Ascending aorta (tissue), 2 donors: ENCODE measurements around the gene IL20. TPM values are rescaled to one million over a fixed set of nuclear protein-coding genes. Genes with fewer than 3 reads are reported as not detected.

Experiments
- DNase-seq, 2 donors: peaks; one replicate each; pipeline ENCODE4 v3.0.0-alpha.2; 2019; ENCODE audit warnings: low spot score in 2 of 2
- H3K27ac ChIP-seq, 2 donors: fragments of 200-600 bp; sonication (generic); one replicate each; pipeline ENCODE4 v1.5.1; 2016 to 2017; ENCODE audit warnings: mild to moderate bottlenecking in 1 of 2
- H3K27me3 ChIP-seq: fragments of 200-600 bp; sonication (generic); one replicate; pipeline ENCODE4 v1.5.1; 2017
- H3K36me3 ChIP-seq, 2 donors: fragments of 200-600 bp; sonication (generic); one replicate each; pipeline ENCODE4 v1.5.1; 2016
- H3K4me1 ChIP-seq, 2 donors: fragments of 200-600 bp; sonication (generic); one replicate each; pipeline ENCODE4 v1.5.1; 2016 to 2017; ENCODE audit warnings: mild to moderate bottlenecking in 1 of 2
- H3K4me3 ChIP-seq, 2 donors: fragments of 200-600 bp; sonication (generic); one replicate each; pipeline ENCODE4 v1.5.1; 2016 to 2017; ENCODE audit warnings: mild to moderate bottlenecking in 1 of 2
- H3K9me3 ChIP-seq, 2 donors: fragments of 200-600 bp; sonication (generic); one replicate each; pipeline ENCODE4 v1.5.1; 2016
- intact Hi-C: fragments of 100-400 bp; cut with DNase I; formaldehyde crosslinking; loops from one replicate; pipeline ENCODE4 v1.15.1; 2023
- total RNA-seq: library from RNA; depleted of rRNA; stranded (reverse); fragments of >200 nt; gene quantifications from one replicate; pipeline ENCODE4 v1.1.0, GENCODE V29; 2016
- TF ChIP-seq, protein P1 (sequence below), 3 experiments: fragments of 200-600 bp in 2 of 3; fragments of 450-650 bp in 1 of 3; sonication (generic) in 2 of 3; IDR thresholded peaks; one replicate each; pipeline ENCODE4 v1.5.1; 2016 to 2019; ENCODE audit warnings: antibody characterized with exemption in 3 of 3, mild to moderate bottlenecking in 1 of 3, moderate library complexity in 1 of 3

The IL20 gene
- total RNA-seq, 1 donor from 2014 or later = not detected

DNA sequence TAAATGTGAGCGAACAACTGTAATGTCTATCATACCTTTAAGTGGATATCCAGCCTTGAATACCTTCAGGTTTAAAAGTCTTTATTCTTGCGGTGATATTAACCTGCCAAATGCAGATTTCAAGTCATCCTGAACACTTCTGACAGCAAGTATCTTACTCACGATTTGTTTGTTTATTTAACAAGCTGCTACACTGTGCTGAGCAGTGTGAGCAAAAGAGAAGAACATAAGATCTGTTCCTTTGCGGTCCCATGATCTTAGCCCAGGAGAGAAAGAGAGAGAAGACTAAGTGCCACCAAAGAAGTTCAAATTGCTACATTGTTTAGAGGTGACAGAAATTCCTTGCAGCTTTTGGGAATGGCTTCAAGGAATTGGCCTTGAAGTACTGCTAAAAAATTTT lies 22.3 kb downstream of the IL20 start:
- H3K4me1 ChIP-seq = no peaks in the 10 kb centered on the region
- TF ChIP-seq, protein P1, sequence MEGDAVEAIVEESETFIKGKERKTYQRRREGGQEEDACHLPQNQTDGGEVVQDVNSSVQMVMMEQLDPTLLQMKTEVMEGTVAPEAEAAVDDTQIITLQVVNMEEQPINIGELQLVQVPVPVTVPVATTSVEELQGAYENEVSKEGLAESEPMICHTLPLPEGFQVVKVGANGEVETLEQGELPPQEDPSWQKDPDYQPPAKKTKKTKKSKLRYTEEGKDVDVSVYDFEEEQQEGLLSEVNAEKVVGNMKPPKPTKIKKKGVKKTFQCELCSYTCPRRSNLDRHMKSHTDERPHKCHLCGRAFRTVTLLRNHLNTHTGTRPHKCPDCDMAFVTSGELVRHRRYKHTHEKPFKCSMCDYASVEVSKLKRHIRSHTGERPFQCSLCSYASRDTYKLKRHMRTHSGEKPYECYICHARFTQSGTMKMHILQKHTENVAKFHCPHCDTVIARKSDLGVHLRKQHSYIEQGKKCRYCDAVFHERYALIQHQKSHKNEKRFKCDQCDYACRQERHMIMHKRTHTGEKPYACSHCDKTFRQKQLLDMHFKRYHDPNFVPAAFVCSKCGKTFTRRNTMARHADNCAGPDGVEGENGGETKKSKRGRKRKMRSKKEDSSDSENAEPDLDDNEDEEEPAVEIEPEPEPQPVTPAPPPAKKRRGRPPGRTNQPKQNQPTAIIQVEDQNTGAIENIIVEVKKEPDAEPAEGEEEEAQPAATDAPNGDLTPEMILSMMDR (IDR thresholded peaks at IDR 0.05) = no peak
- H3K4me3 ChIP-seq = no peak overlapping the region
- H3K9me3 ChIP-seq = no peaks in the 10 kb centered on the region
- DNase-seq = no peak
- no peaks in the 10 kb centered on the region for H3K36me3 ChIP-seq
- no peaks in the 10 kb centered on the region for H3K27me3 ChIP-seq
- no peak overlapping the region for H3K27ac ChIP-seq
- intact Hi-C loops = no loop called here

DNA sequence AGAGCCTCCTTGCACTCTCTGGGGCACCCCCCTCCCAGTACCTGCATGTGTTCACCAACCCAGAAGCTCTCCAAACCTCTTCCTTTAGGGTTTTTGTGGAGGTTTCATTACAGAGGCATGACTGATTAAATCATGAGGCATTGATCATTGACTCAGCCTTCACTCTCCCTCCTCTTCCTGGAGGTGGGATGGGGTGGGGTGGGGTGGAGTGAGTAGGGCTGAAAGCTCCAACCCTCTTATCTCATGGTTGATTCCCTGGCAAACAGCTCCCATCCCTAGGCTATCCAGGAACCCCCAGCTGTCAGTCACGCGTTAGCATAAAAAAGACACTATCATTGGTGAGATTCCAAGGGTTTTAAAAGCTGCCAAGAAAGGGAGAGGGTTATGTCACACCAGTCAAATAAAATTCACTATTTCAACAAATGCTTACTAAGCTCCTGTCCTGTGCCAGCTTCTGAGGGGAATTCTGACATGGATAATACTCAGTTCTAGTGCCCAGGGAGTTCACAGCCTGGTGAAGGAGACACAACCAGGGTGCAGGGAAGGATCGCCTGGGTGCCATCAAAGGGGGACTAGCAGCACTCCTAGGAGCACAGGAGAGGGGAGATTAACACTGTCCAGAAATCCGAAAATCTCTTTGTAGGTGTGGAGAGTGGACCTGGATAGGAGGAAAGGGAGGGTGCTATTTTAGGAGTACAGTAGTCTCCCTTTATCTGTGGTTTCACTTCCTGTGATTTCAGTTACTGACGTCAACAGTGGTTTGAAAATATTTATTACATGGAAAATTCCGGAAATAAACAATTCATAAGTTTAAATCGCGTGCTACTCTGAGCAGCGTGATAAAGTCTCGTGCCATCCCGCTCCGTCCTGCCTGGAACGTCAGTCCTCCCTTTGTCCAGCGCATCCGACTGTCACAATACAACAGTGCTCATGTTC lies 25.0 kb downstream of the IL20 start:
- DNase-seq = no peak
- no peaks in the 10 kb centered on the region for H3K36me3 ChIP-seq
- H3K27me3 ChIP-seq = no peaks in the 10 kb centered on the region
- no peaks in the 10 kb centered on the region for H3K4me1 ChIP-seq
- H3K4me3 ChIP-seq = no peak overlapping the region
- TF ChIP-seq, protein P1 (IDR thresholded peaks at IDR 0.05) = no peak
- no peaks in the 10 kb centered on the region for H3K9me3 ChIP-seq
- intact Hi-C loops = no loop called here
- no peak overlapping the region for H3K27ac ChIP-seq

DNA sequence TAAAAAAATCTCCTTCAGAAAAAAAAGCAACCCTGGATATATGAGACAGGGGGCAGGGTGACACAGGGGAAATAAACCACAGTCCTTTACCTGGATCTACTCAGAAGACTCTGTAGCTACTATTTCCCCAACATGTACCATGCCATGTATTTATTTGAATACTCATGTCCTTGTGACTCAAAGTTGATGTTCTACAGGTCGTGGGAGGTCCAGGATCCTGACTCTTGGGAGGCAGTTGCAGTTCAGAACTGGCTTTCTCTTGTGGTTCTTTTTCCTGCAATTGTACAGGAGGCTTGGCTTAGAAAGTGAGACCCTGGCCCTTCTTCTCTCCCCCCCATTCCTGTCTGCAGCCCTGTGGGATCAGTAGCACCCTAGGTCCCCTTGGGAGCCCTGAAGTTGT lies 26.0 kb downstream of the IL20 start:
- Histone ChIP-seq H3K36me3 (no peaks in the 10 kb centered on the region), H3K4me3 (no peak overlapping the region), H3K27me3 (no peaks in the 10 kb centered on the region), H3K27ac (no peak overlapping the region), H3K4me1 (no peaks in the 10 kb centered on the region), H3K9me3 (no peaks in the 10 kb centered on the region)
- TF ChIP-seq, protein P1 (IDR thresholded peaks at IDR 0.05) = no peak
- intact Hi-C loops = no loop called here
- DNase-seq = no peak

DNA sequence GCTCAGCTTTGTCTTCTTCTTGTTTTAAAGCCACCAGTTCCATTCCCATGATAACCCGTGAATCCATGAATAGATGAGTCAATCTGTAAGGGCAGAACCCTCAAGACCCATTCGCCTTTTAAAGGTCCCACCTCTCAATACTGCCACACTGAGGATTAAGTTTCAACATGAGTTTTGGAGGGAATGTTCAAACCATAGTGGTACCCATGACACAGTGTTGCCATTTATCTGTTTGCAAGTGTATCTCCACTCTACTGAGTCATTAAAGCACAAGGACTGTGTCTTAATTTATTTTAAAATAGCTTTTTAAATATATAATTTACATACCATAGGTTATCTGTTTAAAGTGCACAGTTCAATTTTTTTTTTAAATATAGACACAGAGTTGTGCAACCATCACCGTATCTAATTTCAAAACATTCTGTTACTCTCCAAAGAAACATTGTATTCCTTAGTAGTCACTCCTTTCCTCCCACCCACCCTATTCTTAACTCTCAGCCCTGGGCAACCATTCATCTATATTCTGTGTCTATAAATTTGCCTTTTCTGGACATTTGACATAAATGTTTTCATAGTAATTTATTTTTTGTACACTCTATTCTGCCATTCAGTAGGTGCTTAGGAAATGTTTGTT lies 27.0 kb downstream of the IL20 start:
- Histone ChIP-seq H3K27me3 (no peaks in the 10 kb centered on the region), H3K27ac (no peak overlapping the region), H3K4me1 (no peaks in the 10 kb centered on the region), H3K9me3 (no peaks in the 10 kb centered on the region), H3K36me3 (no peaks in the 10 kb centered on the region), H3K4me3 (no peak overlapping the region)
- intact Hi-C loops = no loop called here
- no peak for DNase-seq
- TF ChIP-seq, protein P1 (IDR thresholded peaks at IDR 0.05) = no peak

DNA sequence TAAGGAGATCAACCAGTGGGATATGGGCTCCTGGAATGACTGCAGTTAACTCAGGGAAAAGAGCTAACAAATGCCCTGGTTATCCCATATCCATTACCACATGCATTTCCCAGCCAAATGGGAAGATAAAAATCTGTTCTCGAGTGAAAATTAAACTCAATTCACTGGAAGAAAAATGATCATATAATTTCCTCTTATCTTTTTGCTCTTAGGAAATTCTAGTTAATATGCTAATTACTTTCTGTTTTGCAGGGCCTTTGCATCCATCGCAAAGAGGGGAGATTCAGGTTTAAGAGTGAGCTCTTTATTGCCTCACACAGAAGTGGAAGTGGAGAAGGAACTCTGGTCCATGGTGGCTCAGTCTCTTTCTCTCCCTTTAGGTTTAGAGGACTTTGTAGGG lies 28.0 kb downstream of the IL20 start:
- TF ChIP-seq, protein P1 (IDR thresholded peaks at IDR 0.05) = no peak
- no peaks in the 10 kb centered on the region for H3K9me3 ChIP-seq
- intact Hi-C loops = no loop called here
- no peaks in the 10 kb centered on the region for H3K4me1 ChIP-seq
- no peak overlapping the region for H3K4me3 ChIP-seq
- H3K36me3 ChIP-seq = no peaks in the 10 kb centered on the region
- DNase-seq = no peak
- no peaks in the 10 kb centered on the region for H3K27me3 ChIP-seq
- H3K27ac ChIP-seq = no peak overlapping the region
